Heart left ventricle (tissue), 13 donors: Measurements from ENCODE around the gene EGLN1.

Experiments used
- POLR2A ChIP-seq, 2 donors: fragments of 450-650 bp; IDR thresholded peaks; one replicate each; pipeline ENCODE4 v1.6.1; 2017; ENCODE audit warnings: antibody characterized with exemption in 2 of 2, mild to moderate bottlenecking in 2 of 2, moderate library complexity in 2 of 2
- TF ChIP-seq, protein P1 (sequence below), 12 donors: fragments of 200-600 bp; sonication (generic) in 4 of 12; IDR thresholded peaks; one replicate each; pipeline versions ENCODE4 v1.5.0 to v1.8.0; 2018 to 2022; ENCODE audit warnings: antibody characterized with exemption in 12 of 12, mild to moderate bottlenecking in 5 of 12
- donor health status: ischemic (EF 13 %, LVEDD 7.1; RV severe dilation, severe dysfunction).
- donor health status: DM: no; HTN: yes; CAD: no.
- donor health status: DM: no; HTN: no; CAD: no.
- donor health status: ischemic (EF 25% LVEDD 6.9; RV normal size, moderate dysfunction).
- donor health status: ischemic (EF 25% LVEDD 5.7; RV mildly dilated, moderate dysfunction).
- donor health status: ischemic (EF 35%, LVEDD 5.7; RV mildly dilated, moderate dysfunction).
- donor health status: nonischemic (EF 11% LVEDD 7.7; RV severe dilation, severe dysfunction).
- donor health status: DM: yes; HTN: yes; CAD: no.
- donor health status: PGD.
- donor health status: ischemic (EF 29% LVEDD 5.4; RV normal size, mild dysfunction).
- donor health status: nonischemic (EF 23%, LVEDD 6.1; RV moderate dilation, normal function).

DNA sequence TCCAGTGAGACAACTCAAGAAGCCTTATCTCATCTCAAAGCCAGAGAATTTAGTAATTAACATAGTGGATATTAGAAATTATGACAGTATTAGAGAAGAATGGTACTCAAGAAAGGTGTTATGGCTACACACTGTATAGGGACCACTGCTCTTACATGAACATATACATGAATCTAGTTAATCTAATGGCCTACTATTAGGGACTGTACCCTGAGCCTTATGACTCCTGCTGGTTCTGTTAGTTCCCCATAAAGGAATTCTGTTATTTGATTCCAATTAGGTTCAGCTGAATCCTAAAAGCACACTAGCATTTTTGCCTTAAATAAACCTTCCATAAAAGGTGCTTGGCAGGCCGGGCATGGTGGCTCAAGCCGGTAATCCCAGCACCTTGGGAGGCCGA is 39.7 kb downstream of the EGLN1 start:
- TF ChIP-seq POLR2A (IDR thresholded peaks at IDR 0.05): no peak
- TF ChIP-seq, protein P1, sequence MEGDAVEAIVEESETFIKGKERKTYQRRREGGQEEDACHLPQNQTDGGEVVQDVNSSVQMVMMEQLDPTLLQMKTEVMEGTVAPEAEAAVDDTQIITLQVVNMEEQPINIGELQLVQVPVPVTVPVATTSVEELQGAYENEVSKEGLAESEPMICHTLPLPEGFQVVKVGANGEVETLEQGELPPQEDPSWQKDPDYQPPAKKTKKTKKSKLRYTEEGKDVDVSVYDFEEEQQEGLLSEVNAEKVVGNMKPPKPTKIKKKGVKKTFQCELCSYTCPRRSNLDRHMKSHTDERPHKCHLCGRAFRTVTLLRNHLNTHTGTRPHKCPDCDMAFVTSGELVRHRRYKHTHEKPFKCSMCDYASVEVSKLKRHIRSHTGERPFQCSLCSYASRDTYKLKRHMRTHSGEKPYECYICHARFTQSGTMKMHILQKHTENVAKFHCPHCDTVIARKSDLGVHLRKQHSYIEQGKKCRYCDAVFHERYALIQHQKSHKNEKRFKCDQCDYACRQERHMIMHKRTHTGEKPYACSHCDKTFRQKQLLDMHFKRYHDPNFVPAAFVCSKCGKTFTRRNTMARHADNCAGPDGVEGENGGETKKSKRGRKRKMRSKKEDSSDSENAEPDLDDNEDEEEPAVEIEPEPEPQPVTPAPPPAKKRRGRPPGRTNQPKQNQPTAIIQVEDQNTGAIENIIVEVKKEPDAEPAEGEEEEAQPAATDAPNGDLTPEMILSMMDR (IDR thresholded peaks at IDR 0.05): no peak
